Neural progenitor cell (in vitro differentiated cells): Measurements from ENCODE around the gene EIF3M.

Source experiments
- CTCF ChIP-seq: fragments of 200-600 bp; sonication (generic); IDR thresholded peaks from 2 replicates; pipeline ENCODE4 v1.5.1; 2017; ENCODE audit warnings: antibody characterized with exemption, mild to moderate bottlenecking
- EZH2 ChIP-seq: fragments of 200-600 bp; sonication (generic); IDR thresholded peaks from 2 replicates; pipeline ENCODE4 v1.6.1; 2017; ENCODE audit warnings: antibody characterized with exemption, mild to moderate bottlenecking, moderate library complexity

- TF ChIP-seq EZH2 (no peak), CTCF (no peak)
These were observed 57.7 kb downstream of the EIF3M start for GRCh38 chr11:32641361-32641760.
